Right renal pelvis (tissue), 4 donors: Measurements from ENCODE around the gene KLF11. TPM values are rescaled to one million over a fixed set of nuclear protein-coding genes. Genes with fewer than 3 reads are reported as not detected.

ENCODE experiments used
- polyA plus RNA-seq, 4 donors: library from polyadenylated mRNA; unstranded; fragments of 120-200 nt; gene quantifications; one replicate each; pipeline ENCODE4 v1.2.1, GENCODE V29; 2013; ENCODE audit not compliant: insufficient read length in 4 of 4

Gene KLF11
- polyA plus RNA-seq, 4 donors: 23.8 to 27.4 (median 26.4) TPM

Other genes with a start within 250 kb of the KLF11 start
- gene TAF1B, start 200.1 kb upstream of the KLF11 start, polyA plus RNA-seq: 10 to 100 TPM; 23.2 to 35.0 (median 29.0) TPM
- gene GRHL1, start 91.9 kb upstream of the KLF11 start, polyA plus RNA-seq: 1 to 10 TPM; 5.0 to 8.1 (median 5.6) TPM
- gene CYS1, start 36.9 kb downstream of the KLF11 start, polyA plus RNA-seq: 100 to 1,000 TPM in 3 of 4 donors, 10 to 100 TPM in 1; 94.3 to 133 (median 103) TPM
- gene RRM2, start 79.2 kb downstream of the KLF11 start, polyA plus RNA-seq: 10 to 100 TPM; 46.6 to 59.7 (median 51.7) TPM